ENCODE measurements around the gene RTP4. TPM values are rescaled to one million over a fixed set of nuclear protein-coding genes. Genes with fewer than 3 reads are reported as not detected.

The RTP4 gene
- total and polyA plus RNA-seq, 2 of the 8 experiments (the other 6 are each of a cell fraction or from before 2014, with no cell fraction given): not detected

DNA sequence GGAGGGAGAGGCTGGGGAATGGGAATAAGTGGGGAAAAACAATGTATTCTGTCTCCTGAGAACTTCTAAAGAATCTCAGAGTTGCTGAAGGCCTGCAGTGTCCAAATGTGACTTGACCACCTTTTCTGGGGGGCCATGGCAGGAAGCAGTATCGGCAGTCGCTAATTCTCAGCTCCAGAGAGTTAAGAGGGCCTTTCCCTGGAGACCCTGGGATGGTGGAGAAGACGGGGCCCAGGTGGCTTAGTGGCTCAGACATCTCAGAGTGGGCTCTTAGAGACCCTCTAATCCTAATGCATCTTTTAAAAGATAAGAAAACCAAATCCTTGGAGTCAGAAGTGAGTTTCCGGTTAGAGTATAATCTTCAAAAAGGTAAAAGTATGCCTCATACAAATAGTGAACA, 15.1 kb downstream of the RTP4 start (continued):
- TF ChIP-seq, protein P1, sequence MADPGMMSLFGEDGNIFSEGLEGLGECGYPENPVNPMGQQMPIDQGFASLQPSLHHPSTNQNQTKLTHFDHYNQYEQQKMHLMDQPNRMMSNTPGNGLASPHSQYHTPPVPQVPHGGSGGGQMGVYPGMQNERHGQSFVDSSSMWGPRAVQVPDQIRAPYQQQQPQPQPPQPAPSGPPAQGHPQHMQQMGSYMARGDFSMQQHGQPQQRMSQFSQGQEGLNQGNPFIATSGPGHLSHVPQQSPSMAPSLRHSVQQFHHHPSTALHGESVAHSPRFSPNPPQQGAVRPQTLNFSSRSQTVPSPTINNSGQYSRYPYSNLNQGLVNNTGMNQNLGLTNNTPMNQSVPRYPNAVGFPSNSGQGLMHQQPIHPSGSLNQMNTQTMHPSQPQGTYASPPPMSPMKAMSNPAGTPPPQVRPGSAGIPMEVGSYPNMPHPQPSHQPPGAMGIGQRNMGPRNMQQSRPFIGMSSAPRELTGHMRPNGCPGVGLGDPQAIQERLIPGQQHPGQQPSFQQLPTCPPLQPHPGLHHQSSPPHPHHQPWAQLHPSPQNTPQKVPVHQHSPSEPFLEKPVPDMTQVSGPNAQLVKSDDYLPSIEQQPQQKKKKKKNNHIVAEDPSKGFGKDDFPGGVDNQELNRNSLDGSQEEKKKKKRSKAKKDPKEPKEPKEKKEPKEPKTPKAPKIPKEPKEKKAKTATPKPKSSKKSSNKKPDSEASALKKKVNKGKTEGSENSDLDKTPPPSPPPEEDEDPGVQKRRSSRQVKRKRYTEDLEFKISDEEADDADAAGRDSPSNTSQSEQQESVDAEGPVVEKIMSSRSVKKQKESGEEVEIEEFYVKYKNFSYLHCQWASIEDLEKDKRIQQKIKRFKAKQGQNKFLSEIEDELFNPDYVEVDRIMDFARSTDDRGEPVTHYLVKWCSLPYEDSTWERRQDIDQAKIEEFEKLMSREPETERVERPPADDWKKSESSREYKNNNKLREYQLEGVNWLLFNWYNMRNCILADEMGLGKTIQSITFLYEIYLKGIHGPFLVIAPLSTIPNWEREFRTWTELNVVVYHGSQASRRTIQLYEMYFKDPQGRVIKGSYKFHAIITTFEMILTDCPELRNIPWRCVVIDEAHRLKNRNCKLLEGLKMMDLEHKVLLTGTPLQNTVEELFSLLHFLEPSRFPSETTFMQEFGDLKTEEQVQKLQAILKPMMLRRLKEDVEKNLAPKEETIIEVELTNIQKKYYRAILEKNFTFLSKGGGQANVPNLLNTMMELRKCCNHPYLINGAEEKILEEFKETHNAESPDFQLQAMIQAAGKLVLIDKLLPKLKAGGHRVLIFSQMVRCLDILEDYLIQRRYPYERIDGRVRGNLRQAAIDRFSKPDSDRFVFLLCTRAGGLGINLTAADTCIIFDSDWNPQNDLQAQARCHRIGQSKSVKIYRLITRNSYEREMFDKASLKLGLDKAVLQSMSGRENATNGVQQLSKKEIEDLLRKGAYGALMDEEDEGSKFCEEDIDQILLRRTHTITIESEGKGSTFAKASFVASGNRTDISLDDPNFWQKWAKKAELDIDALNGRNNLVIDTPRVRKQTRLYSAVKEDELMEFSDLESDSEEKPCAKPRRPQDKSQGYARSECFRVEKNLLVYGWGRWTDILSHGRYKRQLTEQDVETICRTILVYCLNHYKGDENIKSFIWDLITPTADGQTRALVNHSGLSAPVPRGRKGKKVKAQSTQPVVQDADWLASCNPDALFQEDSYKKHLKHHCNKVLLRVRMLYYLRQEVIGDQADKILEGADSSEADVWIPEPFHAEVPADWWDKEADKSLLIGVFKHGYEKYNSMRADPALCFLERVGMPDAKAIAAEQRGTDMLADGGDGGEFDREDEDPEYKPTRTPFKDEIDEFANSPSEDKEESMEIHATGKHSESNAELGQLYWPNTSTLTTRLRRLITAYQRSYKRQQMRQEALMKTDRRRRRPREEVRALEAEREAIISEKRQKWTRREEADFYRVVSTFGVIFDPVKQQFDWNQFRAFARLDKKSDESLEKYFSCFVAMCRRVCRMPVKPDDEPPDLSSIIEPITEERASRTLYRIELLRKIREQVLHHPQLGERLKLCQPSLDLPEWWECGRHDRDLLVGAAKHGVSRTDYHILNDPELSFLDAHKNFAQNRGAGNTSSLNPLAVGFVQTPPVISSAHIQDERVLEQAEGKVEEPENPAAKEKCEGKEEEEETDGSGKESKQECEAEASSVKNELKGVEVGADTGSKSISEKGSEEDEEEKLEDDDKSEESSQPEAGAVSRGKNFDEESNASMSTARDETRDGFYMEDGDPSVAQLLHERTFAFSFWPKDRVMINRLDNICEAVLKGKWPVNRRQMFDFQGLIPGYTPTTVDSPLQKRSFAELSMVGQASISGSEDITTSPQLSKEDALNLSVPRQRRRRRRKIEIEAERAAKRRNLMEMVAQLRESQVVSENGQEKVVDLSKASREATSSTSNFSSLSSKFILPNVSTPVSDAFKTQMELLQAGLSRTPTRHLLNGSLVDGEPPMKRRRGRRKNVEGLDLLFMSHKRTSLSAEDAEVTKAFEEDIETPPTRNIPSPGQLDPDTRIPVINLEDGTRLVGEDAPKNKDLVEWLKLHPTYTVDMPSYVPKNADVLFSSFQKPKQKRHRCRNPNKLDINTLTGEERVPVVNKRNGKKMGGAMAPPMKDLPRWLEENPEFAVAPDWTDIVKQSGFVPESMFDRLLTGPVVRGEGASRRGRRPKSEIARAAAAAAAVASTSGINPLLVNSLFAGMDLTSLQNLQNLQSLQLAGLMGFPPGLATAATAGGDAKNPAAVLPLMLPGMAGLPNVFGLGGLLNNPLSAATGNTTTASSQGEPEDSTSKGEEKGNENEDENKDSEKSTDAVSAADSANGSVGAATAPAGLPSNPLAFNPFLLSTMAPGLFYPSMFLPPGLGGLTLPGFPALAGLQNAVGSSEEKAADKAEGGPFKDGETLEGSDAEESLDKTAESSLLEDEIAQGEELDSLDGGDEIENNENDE (IDR thresholded peaks at IDR 0.05; ENCODE audit: insufficient replicate concordance, low read length): no peak
- no peak for TF ChIP-seq CBX5 (IDR thresholded peaks at IDR 0.05; ENCODE audit: low read depth, low read length)
- no peak for TF ChIP-seq JUN (IDR thresholded peaks at IDR 0.05; ENCODE audit: low read depth, low read length)
- TF ChIP-seq JUND (IDR thresholded peaks at IDR 0.05; ENCODE audit: low read length): no peak
- TF ChIP-seq SUZ12 (IDR thresholded peaks at IDR 0.05; ENCODE audit: low read length): no peak
- no peak for TF ChIP-seq POLR2A (IDR thresholded peaks at IDR 0.05; ENCODE audit: control extremely low read depth in 1 of 2, low read depth in 2 of 2, low read length in 2 of 2)
- no peak for TF ChIP-seq NRF1 (IDR thresholded peaks at IDR 0.05; ENCODE audit: low read depth, low read length)
- no peak for TF ChIP-seq SP2 (IDR thresholded peaks at IDR 0.05; ENCODE audit: low read length)
- no peak for TF ChIP-seq TAF1 (IDR thresholded peaks at IDR 0.05; ENCODE audit: low read depth, low read length)
- no peak for TF ChIP-seq HDAC2 (IDR thresholded peaks at IDR 0.05; ENCODE audit: borderline replicate concordance in 1 of 2, low read depth in 2 of 2, low read length in 2 of 2)
